Urinary bladder (tissue), 4 donors: Measurements from ENCODE around the gene KREMEN1. TPM values are rescaled to one million over a fixed set of nuclear protein-coding genes. Genes with fewer than 3 reads are reported as not detected.
A peak's percentile ranks its signal among the peaks of the same experiment; 100 is the strongest.
"Not testable (repeated sequence)": the region's sequence is repeated elsewhere in the genome, so short reads cannot be mapped to it uniquely, and the experiment has no call there.

Source experiments
- DNase-seq: peaks from one replicate; pipeline ENCODE4 v3.0.0-alpha.2; 2015; ENCODE audit errors: extremely low spot score
- H3K27ac ChIP-seq: one replicate; pipeline ENCODE4 v1.5.1; 2013; ENCODE audit warnings: low read depth, mild to moderate bottlenecking, moderate library complexity
- H3K36me3 ChIP-seq: one replicate; pipeline ENCODE4 v1.6.1; 2013; ENCODE audit warnings: mild to moderate bottlenecking, moderate library complexity; ENCODE audit not compliant: insufficient read depth
- H3K4me1 ChIP-seq: one replicate; pipeline ENCODE4 v1.6.1; 2013; ENCODE audit warnings: mild to moderate bottlenecking, moderate library complexity; ENCODE audit not compliant: insufficient read depth
- H3K4me3 ChIP-seq: one replicate; pipeline ENCODE4 v1.5.1; 2013; ENCODE audit warnings: low read depth, low read length
- WGBS: extraction: QIAGEN DNeasy Blood & Tissue Kit; methylation state at CpG from one replicate; pipeline ENCODE4 v1.1.7; 2013; 5-methylcytosine and 5-hydroxymethylcytosine counted together
- polyA plus RNA-seq: library from polyadenylated mRNA; stranded (reverse); fragments of 200-250 nt; gene quantifications from one replicate; pipeline ENCODE4 v1.2.3, GENCODE V29; 2013
- total RNA-seq: library from RNA; depleted of rRNA; stranded (reverse); fragments of >200 nt; gene quantifications from one replicate; pipeline ENCODE4 v1.2.3, GENCODE V29; 2014
- donor health status: healthy with polysubstance abuse.
- donor health status: healthy.

KREMEN1 gene
- total and polyA plus RNA-seq, 2 donors, result 10.1 to 16.7 TPM

GRCh38 chr22:29078869-29079207 is 6.0 kb downstream of the KREMEN1 start:
- peak overlapping the region; percentile 3 for H3K27ac ChIP-seq
- peaks cover 2% of the 10 kb centered on the region for H3K4me1 ChIP-seq
- no peak overlapping the region for H3K4me3 ChIP-seq
- no peak for DNase-seq
- 83% methylated on average over 6 of the region's 6 CpGs for WGBS
- no peaks in the 10 kb centered on the region for H3K36me3 ChIP-seq

- no peak for DNase-seq
- no peak overlapping the region for H3K27ac ChIP-seq
- H3K36me3 ChIP-seq, result no peaks in the 10 kb centered on the region
- 57% methylated on average over 8 of the region's 8 CpGs for WGBS
- peaks cover 2% of the 10 kb centered on the region for H3K4me1 ChIP-seq
- no peak overlapping the region for H3K4me3 ChIP-seq
Observed at GRCh38 chr22:29079218-29079901, 6.5 kb downstream of the KREMEN1 start.

- Histone ChIP-seq H3K27ac (no peak overlapping the region), H3K36me3 (no peaks in the 10 kb centered on the region), H3K4me1 (peaks cover 2% of the 10 kb centered on the region), H3K4me3 (no peak overlapping the region)
- 90% methylated on average over 7 of the region's 7 CpGs for WGBS
- no peak for DNase-seq
Observed at GRCh38 chr22:29080106-29080975, 7.5 kb downstream of the KREMEN1 start.

DNA sequence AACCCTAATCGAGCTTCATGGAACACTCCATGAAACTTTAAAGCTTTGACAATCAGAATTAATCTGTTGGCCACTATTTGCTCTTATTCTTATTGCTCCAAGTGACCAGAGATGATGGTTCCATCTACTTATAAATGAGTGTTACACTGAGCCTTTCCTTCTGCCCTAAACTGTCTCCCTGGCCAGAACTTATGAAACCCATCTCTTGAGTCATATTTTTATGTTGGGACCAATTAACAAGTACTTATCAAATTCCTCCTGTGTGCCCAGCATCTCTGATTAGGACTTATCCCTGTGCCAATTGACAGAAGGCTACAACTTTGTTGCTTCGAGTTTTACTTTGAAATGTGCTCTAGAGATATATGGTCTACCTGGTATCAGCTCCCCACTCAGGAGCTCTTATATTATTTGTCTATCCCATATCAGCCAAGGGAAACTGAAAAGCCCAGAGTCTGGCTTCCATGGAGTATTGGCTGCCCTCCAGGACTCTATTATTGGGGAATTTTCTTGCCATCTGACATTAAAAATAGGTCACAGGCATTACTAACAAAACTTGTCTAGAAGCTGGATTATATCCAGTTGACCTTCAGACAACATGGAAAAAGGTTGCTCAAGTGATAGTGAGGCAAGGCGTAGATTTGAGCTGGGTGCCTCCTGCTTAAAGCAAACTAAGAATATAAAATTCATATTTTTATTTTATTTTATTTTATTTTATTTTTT is 8.8 kb downstream of the KREMEN1 start:
- 75% methylated on average over 3 of the region's 3 CpGs for WGBS
- no peak for DNase-seq
- peaks cover 2% of the 10 kb centered on the region for H3K4me1 ChIP-seq
- peak overlapping the region; percentile 23 for H3K27ac ChIP-seq
- H3K4me3 ChIP-seq, result no peak overlapping the region
- no peaks in the 10 kb centered on the region for H3K36me3 ChIP-seq

GRCh38 chr22:29082826-29083545 is 10.2 kb downstream of the KREMEN1 start:
- Histone ChIP-seq H3K27ac (no peak overlapping the region), H3K4me3 (no peak overlapping the region), H3K4me1 (peaks cover 2% of the 10 kb centered on the region), H3K36me3 (no peaks in the 10 kb centered on the region)
- DNase-seq, result no peak
- 90% methylated on average over 7 of the region's 7 CpGs for WGBS

DNA sequence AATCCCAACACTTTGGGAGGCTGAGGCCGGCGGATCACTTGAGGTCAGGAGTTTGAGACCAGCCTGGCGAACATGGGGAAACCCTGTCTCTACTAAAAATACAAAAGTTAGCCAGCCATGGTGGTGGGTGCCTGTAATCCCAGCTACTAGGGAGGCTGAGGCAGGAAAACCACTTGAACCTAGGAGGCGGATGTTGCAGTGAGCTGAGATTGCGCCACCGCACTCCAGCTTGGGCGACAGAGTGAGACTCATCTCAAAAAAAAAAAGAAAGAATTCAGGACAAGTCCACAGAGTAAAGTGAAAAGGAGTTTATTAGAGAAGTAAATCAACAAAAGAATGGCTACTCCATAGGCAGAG is 10.7 kb downstream of the KREMEN1 start:
- H3K36me3 ChIP-seq, H3K27ac ChIP-seq, H3K4me3 ChIP-seq, H3K4me1 ChIP-seq, DNase-seq: not testable (repeated sequence)
- 95% methylated on average over 7 of the region's 7 CpGs for WGBS

- WGBS, result 55% methylated on average over 5 of the region's 5 CpGs
- no peak overlapping the region for H3K27ac ChIP-seq
Observed at GRCh38 chr22:29083933-29084591, 11.2 kb downstream of the KREMEN1 start.

DNA sequence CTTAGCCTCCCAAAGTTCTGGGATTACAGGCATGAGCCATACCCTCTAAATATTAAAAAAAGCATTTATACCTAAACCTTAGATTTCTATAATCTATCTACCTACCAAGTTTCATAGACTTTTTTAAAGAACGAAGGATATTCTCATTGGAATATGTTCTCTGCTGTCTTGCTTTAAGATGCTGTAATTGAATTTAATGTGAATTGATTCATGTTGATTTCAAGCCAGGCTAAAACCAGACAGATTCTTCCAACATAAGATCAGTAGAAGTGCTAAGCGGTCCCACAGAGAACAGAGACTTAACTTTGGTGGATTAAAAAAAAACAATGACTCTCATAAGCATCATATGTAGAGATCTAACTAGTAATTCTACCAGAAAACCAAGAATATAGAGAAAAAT is 14.2 kb downstream of the KREMEN1 start:
- 96% methylated on average over 2 of the region's 2 CpGs for WGBS

More at GRCh38 chr22:29083933-29084591, 11.2 kb downstream of the KREMEN1 start:
- H3K4me3 ChIP-seq, result no peak overlapping the region
- DNase-seq, result no peak
- no peaks in the 10 kb centered on the region for H3K36me3 ChIP-seq
- peaks cover 2% of the 10 kb centered on the region for H3K4me1 ChIP-seq

DNA sequence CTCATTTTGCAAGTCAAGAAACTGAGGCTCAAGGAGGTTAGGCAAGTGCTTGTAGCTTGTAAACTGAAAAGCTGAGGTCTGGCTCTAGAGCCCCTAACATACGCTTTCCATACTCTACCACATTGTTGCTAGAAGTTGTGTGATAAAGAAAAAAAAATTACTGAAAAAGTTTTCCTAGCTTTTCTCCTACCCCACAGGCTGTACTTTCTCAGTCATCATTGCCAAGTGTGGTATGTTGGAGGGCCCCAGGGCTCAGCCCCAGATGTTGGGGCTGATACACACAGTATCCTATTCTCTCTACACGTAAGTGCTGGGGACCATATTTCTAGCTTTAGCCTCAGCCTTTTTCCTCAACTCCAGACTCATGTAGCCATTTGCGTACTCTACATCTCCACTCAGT is 16.0 kb downstream of the KREMEN1 start:
- H3K27ac ChIP-seq, result no peak overlapping the region
- no peaks in the 10 kb centered on the region for H3K36me3 ChIP-seq
- H3K4me3 ChIP-seq, result no peak overlapping the region
- 98% methylated on average over 3 of the region's 3 CpGs for WGBS
- no peaks in the 10 kb centered on the region for H3K4me1 ChIP-seq
- DNase-seq, result no peak

More for the DNA sequence above, 14.2 kb downstream of the KREMEN1 start:
- no peak for DNase-seq
- no peaks in the 10 kb centered on the region for H3K4me1 ChIP-seq
- H3K27ac ChIP-seq, result no peak overlapping the region
- no peaks in the 10 kb centered on the region for H3K36me3 ChIP-seq
- H3K4me3 ChIP-seq, result no peak overlapping the region

DNA sequence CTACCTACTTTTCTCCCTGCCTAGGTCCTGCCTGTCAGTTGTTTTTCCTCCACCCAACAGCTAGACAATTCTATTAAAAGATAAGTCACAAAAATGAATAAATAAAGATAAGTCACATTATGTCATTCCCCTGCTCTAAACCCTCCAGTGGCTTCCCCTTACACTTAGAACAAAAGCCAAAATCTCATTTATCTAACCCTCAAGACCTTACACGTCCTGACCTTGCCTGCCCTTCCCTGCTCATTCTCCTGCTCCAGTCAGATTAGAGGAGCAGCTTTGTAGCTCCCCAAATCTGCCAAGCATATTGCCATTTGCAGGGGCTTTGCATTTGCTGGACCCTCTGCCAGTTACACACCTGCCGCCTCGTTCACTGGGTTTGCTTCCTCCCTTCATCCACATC is 16.7 kb downstream of the KREMEN1 start:
- 51% methylated on average over 3 of the region's 3 CpGs for WGBS
- no peak for DNase-seq
- no peaks in the 10 kb centered on the region for H3K36me3 ChIP-seq
- no peaks in the 10 kb centered on the region for H3K4me1 ChIP-seq
- no peak overlapping the region for H3K4me3 ChIP-seq
- H3K27ac ChIP-seq, result no peak overlapping the region

GRCh38 chr22:29090039-29090438 is 17.2 kb downstream of the KREMEN1 start:
- H3K27ac ChIP-seq, result no peak overlapping the region
- no peak overlapping the region for H3K4me3 ChIP-seq
- H3K36me3 ChIP-seq, result no peaks in the 10 kb centered on the region
- no peaks in the 10 kb centered on the region for H3K4me1 ChIP-seq
- WGBS, result 67% methylated on average over 3 of the region's 3 CpGs
- no peak for DNase-seq

DNA sequence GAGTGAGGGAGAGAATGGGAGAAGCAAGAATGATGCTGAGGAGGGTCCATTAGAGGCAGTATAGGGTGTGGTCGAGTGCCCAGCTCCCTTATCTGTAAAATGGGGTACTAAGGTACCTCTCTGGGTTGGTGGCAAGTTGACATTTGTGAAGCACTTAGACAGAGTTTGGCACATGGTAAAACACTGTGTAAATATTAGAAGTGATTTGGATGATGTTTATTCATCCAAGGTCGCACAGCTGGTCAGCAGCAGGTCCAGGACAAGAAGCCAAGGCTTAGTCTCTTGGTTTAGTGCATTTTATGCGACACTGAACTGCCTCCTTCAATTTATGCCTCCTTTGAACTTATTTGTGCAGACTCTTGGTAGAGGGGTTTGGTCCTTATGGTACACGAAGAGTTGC is 19.4 kb downstream of the KREMEN1 start:
- H3K27ac ChIP-seq, result no peak overlapping the region
- no peaks in the 10 kb centered on the region for H3K4me1 ChIP-seq
- no peak overlapping the region for H3K4me3 ChIP-seq
- 69% methylated on average over 4 of the region's 4 CpGs for WGBS
- no peaks in the 10 kb centered on the region for H3K36me3 ChIP-seq
- DNase-seq, result no peak

GRCh38 chr22:29093030-29093429 is 20.2 kb downstream of the KREMEN1 start:
- H3K4me3 ChIP-seq, result no peak overlapping the region
- no peak for DNase-seq
- WGBS, result 82% methylated on average over 1 of the region's 1 CpG
- no peaks in the 10 kb centered on the region for H3K36me3 ChIP-seq
- H3K4me1 ChIP-seq, result no peaks in the 10 kb centered on the region
- H3K27ac ChIP-seq, result no peak overlapping the region
